GM23338 (cell line): ENCODE results near the gene SPATA31D4. TPM values are rescaled to one million over a fixed set of nuclear protein-coding genes. Genes with fewer than 3 reads are reported as not detected.

ENCODE experiments used
- ATAC-seq: fragments of 200-7000 bp; cut with Tn5 transposase; 3 replicates; pipeline ENCODE4 v1.9.1; 2020
- DNase-seq: peaks from one replicate; pipeline ENCODE4 v3.0.0-alpha.2; 2015; ENCODE audit warnings: low spot score
- H2AFZ ChIP-seq: fragments of 200-600 bp; sonication (generic); 2 replicates; pipeline ENCODE4 v1.8.0; 2016; ENCODE audit warnings: antibody characterized with exemption, mild to moderate bottlenecking, moderate library complexity
- H3F3A ChIP-seq: fragments of 200-600 bp; sonication (generic); replicated peaks from 2 replicates; pipeline ENCODE4 v1.8.0; 2017; ENCODE audit warnings: antibody characterized with exemption, mixed run types, low read depth
- H3K27ac ChIP-seq: fragments of 200-600 bp; sonication (generic); 2 replicates; pipeline ENCODE4 v1.6.1; 2016; ENCODE audit warnings: low read depth
- H3K27me3 ChIP-seq: fragments of 200-600 bp; sonication (generic); 2 replicates; pipeline ENCODE4 v1.8.0; 2016; ENCODE audit warnings: mild to moderate bottlenecking, mixed run types, moderate library complexity; ENCODE audit not compliant: insufficient read depth
- H3K36me3 ChIP-seq: fragments of 200-600 bp; sonication (generic); 2 replicates; pipeline ENCODE4 v1.8.0; 2016; ENCODE audit warnings: mild to moderate bottlenecking; ENCODE audit not compliant: insufficient read depth
- H3K4me1 ChIP-seq: fragments of 200-600 bp; sonication (generic); 2 replicates; pipeline ENCODE4 v1.8.0; 2016; ENCODE audit warnings: mild to moderate bottlenecking, moderate library complexity; ENCODE audit not compliant: insufficient read depth
- H3K4me2 ChIP-seq: fragments of 200-600 bp; sonication (generic); 2 replicates; pipeline ENCODE4 v1.7.1; 2017; ENCODE audit warnings: mixed run types
- H3K4me3 ChIP-seq: fragments of 200-600 bp; sonication (generic); 2 replicates; pipeline ENCODE4 v1.6.1; 2016; ENCODE audit warnings: mixed run types
- H3K79me2 ChIP-seq: fragments of 200-600 bp; sonication (generic); replicated peaks from 2 replicates; pipeline ENCODE4 v1.8.0; 2017; ENCODE audit warnings: mild to moderate bottlenecking; ENCODE audit not compliant: insufficient read depth
- H3K9me2 ChIP-seq: fragments of 200-600 bp; sonication (generic); 2 replicates; pipeline ENCODE4 v1.8.0; 2017; ENCODE audit not compliant: insufficient read depth
- H4K20me1 ChIP-seq: fragments of 200-600 bp; sonication (generic); replicated peaks from 2 replicates; pipeline ENCODE4 v1.8.0; 2017; ENCODE audit warnings: mild to moderate bottlenecking; ENCODE audit not compliant: insufficient read depth
- H3K27ac Mint-ChIP-seq: 2 replicates; pipeline ENCODE4 v1.8.0; 2020; ENCODE audit warnings: inconsistent platforms, mild to moderate bottlenecking, moderate library complexity, mixed read lengths
- H3K27me3 Mint-ChIP-seq: 3 replicates; pipeline ENCODE4 v1.8.0; 2022; ENCODE audit warnings: low read depth, mild to moderate bottlenecking, moderate library complexity, mixed read lengths, inconsistent platforms; ENCODE audit not compliant: insufficient read depth, poor library complexity
- H3K36me3 Mint-ChIP-seq: 3 replicates; pipeline ENCODE4 v1.8.0; 2021; ENCODE audit warnings: low read depth, mild to moderate bottlenecking, inconsistent platforms, moderate library complexity, mixed read lengths
- H3K4me1 Mint-ChIP-seq: 3 replicates; pipeline ENCODE4 v1.8.0; 2020; ENCODE audit warnings: mild to moderate bottlenecking, inconsistent platforms, mixed read lengths
- H3K4me3 Mint-ChIP-seq: 3 replicates; pipeline ENCODE4 v1.8.0; 2021; ENCODE audit warnings: moderate library complexity, mild to moderate bottlenecking, inconsistent platforms, mixed read lengths
- H3K9me3 Mint-ChIP-seq: 3 replicates; pipeline ENCODE4 v1.8.0; 2020; ENCODE audit warnings: moderate library complexity, mild to moderate bottlenecking, inconsistent platforms, mixed read lengths
- CREB1 ChIP-seq: fragments of 250-450 bp; sonication (Bioruptor Pico); IDR thresholded peaks from 2 replicates; pipeline ENCODE4 v1.5.0; 2020; ENCODE audit warnings: low read depth, mild to moderate bottlenecking, moderate library complexity
- STAT1 ChIP-seq: IDR thresholded peaks from one replicate; pipeline ENCODE4 v1.6.1; 2016; ENCODE audit warnings: antibody characterized with exemption; ENCODE audit not compliant: unreplicated experiment
- ZNF331 ChIP-seq: fragments of 250-450 bp; sonication (Bioruptor Pico); IDR thresholded peaks from 2 replicates; pipeline ENCODE4 v1.5.0; 2020; ENCODE audit warnings: low read depth, mild to moderate bottlenecking, moderate library complexity
- polyA plus RNA-seq: library from polyadenylated mRNA; unstranded; fragments of >200 nt; fragmentation: Nextera tagmentation; extraction: Ambion mirVana; gene quantifications from 2 replicates; pipeline ENCODE4 v1.2.1, GENCODE V29; 2016
- total RNA-seq: library from RNA; depleted of rRNA; stranded (reverse); fragments of >200 nt; shearing (Covaris generic); gene quantifications from 2 replicates; pipeline ENCODE4 v1.2.3, GENCODE V29; 2014
- TF ChIP-seq, protein P1 (sequence below): fragments of 250-450 bp; sonication (Bioruptor Pico); IDR thresholded peaks from 2 replicates; pipeline ENCODE4 v1.5.0; 2020; ENCODE audit warnings: mild to moderate bottlenecking, moderate library complexity
- TF ChIP-seq, protein P2 (sequence below): IDR thresholded peaks from one replicate; pipeline ENCODE4 v1.6.1; 2018; ENCODE audit warnings: antibody characterized with exemption; ENCODE audit not compliant: unreplicated experiment

SPATA31D4 gene
- total and polyA plus RNA-seq, 2 experiments from 2014 or later: not detected

DNA sequence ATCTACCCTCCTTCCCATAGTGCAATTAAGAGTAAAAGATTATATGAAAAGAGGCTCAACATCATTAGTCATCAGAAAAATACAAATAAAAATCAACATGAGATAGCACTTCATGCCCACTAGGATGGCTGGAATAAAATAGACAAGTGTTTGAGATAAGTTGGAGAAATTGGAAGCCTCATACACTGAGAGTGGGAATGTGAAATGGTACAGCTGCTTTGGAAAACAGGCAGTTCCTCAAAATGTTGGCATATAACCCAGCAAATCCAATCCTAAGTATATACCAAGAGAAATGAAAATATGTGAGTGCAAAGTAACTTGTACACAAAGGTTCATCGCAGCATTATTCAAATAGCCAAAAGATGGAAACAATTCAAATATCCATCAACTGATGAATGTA is 24.9 kb downstream of the SPATA31D4 start (continued):
- TF ChIP-seq, protein P1, sequence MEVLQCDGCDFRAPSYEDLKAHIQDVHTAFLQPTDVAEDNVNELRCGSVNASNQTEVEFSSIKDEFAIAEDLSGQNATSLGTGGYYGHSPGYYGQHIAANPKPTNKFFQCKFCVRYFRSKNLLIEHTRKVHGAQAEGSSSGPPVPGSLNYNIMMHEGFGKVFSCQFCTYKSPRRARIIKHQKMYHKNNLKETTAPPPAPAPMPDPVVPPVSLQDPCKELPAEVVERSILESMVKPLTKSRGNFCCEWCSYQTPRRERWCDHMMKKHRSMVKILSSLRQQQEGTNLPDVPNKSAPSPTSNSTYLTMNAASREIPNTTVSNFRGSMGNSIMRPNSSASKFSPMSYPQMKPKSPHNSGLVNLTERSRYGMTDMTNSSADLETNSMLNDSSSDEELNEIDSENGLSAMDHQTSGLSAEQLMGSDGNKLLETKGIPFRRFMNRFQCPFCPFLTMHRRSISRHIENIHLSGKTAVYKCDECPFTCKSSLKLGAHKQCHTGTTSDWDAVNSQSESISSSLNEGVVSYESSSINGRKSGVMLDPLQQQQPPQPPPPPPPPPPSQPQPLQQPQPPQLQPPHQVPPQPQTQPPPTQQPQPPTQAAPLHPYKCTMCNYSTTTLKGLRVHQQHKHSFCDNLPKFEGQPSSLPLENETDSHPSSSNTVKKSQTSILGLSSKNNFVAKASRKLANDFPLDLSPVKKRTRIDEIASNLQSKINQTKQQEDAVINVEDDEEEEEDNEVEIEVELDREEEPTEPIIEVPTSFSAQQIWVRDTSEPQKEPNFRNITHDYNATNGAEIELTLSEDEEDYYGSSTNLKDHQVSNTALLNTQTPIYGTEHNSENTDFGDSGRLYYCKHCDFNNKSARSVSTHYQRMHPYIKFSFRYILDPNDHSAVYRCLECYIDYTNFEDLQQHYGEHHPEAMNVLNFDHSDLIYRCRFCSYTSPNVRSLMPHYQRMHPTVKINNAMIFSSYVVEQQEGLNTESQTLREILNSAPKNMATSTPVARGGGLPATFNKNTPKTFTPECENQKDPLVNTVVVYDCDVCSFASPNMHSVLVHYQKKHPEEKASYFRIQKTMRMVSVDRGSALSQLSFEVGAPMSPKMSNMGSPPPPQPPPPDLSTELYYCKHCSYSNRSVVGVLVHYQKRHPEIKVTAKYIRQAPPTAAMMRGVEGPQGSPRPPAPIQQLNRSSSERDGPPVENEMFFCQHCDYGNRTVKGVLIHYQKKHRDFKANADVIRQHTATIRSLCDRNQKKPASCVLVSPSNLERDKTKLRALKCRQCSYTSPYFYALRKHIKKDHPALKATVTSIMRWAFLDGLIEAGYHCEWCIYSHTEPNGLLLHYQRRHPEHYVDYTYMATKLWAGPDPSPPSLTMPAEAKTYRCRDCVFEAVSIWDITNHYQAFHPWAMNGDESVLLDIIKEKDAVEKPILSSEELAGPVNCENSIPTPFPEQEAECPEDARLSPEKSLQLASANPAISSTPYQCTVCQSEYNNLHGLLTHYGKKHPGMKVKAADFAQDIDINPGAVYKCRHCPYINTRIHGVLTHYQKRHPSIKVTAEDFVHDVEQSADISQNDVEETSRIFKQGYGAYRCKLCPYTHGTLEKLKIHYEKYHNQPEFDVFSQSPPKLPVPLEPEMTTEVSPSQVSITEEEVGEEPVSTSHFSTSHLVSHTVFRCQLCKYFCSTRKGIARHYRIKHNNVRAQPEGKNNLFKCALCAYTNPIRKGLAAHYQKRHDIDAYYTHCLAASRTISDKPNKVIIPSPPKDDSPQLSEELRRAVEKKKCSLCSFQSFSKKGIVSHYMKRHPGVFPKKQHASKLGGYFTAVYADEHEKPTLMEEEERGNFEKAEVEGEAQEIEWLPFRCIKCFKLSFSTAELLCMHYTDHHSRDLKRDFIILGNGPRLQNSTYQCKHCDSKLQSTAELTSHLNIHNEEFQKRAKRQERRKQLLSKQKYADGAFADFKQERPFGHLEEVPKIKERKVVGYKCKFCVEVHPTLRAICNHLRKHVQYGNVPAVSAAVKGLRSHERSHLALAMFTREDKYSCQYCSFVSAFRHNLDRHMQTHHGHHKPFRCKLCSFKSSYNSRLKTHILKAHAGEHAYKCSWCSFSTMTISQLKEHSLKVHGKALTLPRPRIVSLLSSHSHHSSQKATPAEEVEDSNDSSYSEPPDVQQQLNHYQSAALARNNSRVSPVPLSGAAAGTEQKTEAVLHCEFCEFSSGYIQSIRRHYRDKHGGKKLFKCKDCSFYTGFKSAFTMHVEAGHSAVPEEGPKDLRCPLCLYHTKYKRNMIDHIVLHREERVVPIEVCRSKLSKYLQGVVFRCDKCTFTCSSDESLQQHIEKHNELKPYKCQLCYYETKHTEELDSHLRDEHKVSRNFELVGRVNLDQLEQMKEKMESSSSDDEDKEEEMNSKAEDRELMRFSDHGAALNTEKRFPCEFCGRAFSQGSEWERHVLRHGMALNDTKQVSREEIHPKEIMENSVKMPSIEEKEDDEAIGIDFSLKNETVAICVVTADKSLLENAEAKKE (CRISPR knock-in tag): no peak

DNA sequence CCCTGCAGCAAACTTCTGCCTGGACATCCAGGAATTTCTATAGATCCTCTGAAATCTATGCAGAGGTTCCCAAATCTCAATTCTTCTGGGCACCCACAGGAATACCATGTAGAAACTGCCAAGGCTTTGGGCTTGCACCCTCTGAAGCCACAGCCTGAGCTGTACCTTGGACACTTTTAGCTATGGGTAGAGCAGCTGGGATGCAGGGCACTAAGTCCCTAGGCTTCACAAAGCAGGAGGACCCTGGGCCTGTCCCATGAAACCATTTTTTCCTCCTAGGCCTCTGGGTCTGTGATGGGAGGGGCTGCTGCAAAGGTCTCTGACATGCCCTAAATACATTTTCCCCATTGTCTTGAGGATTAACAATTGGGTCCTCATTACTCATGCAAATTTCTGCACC is 27.4 kb downstream of the SPATA31D4 start:
- no peaks in the 10 kb centered on the region for H3K4me1 ChIP-seq
- H3K4me3 ChIP-seq: no peak overlapping the region
- no peaks in the 10 kb centered on the region for H3K79me2 ChIP-seq
- no peaks in the 10 kb centered on the region for H3K27me3 Mint-ChIP-seq
- H3K27ac Mint-ChIP-seq: no peak overlapping the region
- no peak overlapping the region for H3K4me3 Mint-ChIP-seq
- H3K4me2 ChIP-seq: no peak overlapping the region
- H3K27me3 ChIP-seq: no peaks in the 10 kb centered on the region
- no peaks in the 10 kb centered on the region for H3K4me1 Mint-ChIP-seq
- H3K9me3 Mint-ChIP-seq: peaks cover 45% of the 10 kb centered on the region
- H3K9me2 ChIP-seq: peaks cover 9% of the 10 kb centered on the region; the same call in 1 of the 2 replicates
- H3K27ac ChIP-seq: no peak overlapping the region
- H3F3A ChIP-seq: no peaks in the 10 kb centered on the region
- ATAC-seq (no peak), DNase-seq (no peak)
- H3K36me3 Mint-ChIP-seq: peaks cover 33% of the 10 kb centered on the region
- no peaks in the 10 kb centered on the region for H3K36me3 ChIP-seq
- H4K20me1 ChIP-seq: no peaks in the 10 kb centered on the region
- H2AFZ ChIP-seq: no peak overlapping the region
- TF ChIP-seq, protein P1 (CRISPR knock-in tag): no peak
- TF ChIP-seq CREB1 (CRISPR knock-in tag): no peak
- TF ChIP-seq STAT1: no peak
- TF ChIP-seq, protein P2, sequence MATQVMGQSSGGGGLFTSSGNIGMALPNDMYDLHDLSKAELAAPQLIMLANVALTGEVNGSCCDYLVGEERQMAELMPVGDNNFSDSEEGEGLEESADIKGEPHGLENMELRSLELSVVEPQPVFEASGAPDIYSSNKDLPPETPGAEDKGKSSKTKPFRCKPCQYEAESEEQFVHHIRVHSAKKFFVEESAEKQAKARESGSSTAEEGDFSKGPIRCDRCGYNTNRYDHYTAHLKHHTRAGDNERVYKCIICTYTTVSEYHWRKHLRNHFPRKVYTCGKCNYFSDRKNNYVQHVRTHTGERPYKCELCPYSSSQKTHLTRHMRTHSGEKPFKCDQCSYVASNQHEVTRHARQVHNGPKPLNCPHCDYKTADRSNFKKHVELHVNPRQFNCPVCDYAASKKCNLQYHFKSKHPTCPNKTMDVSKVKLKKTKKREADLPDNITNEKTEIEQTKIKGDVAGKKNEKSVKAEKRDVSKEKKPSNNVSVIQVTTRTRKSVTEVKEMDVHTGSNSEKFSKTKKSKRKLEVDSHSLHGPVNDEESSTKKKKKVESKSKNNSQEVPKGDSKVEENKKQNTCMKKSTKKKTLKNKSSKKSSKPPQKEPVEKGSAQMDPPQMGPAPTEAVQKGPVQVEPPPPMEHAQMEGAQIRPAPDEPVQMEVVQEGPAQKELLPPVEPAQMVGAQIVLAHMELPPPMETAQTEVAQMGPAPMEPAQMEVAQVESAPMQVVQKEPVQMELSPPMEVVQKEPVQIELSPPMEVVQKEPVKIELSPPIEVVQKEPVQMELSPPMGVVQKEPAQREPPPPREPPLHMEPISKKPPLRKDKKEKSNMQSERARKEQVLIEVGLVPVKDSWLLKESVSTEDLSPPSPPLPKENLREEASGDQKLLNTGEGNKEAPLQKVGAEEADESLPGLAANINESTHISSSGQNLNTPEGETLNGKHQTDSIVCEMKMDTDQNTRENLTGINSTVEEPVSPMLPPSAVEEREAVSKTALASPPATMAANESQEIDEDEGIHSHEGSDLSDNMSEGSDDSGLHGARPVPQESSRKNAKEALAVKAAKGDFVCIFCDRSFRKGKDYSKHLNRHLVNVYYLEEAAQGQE: no peak
- no peak for TF ChIP-seq ZNF331 (CRISPR knock-in tag)
